HG03103 (cell line): ENCODE results near the gene SWAP70.

Experiments used
- ATAC-seq: cut with Tn5 transposase; IDR thresholded peaks from one replicate; pipeline ENCODE4 v1.9.1; 2021; ENCODE audit warnings: low read depth; ENCODE audit not compliant: unreplicated experiment

Gene SWAP70

DNA sequence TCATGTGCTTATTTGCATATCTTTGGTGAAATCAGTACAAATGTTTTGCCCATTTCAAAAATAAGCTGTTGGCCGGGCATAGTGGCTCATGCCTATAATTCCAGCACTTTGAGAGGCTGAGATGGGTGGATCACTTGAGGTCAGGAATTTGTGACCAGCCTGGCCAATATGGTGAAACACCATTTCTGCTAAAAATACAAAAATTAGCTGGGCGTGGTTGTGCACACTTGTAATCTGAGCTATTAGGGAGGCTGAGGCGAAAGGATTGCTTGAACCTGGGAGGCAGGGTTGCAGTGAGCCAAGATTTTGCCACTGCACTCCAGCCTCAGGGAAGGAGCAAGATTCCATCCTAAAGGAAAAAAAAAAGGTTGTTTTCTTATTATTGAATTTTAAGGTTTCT lies 136.0 kb downstream of the SWAP70 start:
- ATAC-seq = no peak

- ATAC-seq = no peak
Observed at GRCh38 chr11:9802291-9802861, 138.5 kb downstream of the SWAP70 start.
